Endothelial cell of umbilical vein (primary cell): ENCODE measurements around the gene RIOK3. TPM values are rescaled to one million over a fixed set of nuclear protein-coding genes. Genes with fewer than 3 reads are reported as not detected.

Source experiments
- BruUV-seq: library from RNA; stranded (reverse); fragments of 400-500 nt; replicated peaks from 2 replicates; lab custom pipeline; 2021; lab: Mats Ljungman, UMichigan
- CTCF ChIA-PET: fragments of 300-600, 350-600 bp; sonication (Branson Sonifier 250); formaldehyde crosslinking; loops from one replicate; lab custom pipeline; 2021; ENCODE audit warnings: antibody characterized with exemption, inconsistent platforms; lab: Charles Lee
- POLR2A ChIA-PET: fragments of 300-600, 350-600 bp; sonication (Branson Sonifier 250); formaldehyde crosslinking; loops from one replicate; lab custom pipeline; 2021; ENCODE audit warnings: antibody characterized with exemption, inconsistent platforms; lab: Charles Lee
- DNase-seq: peaks from one replicate; pipeline ENCODE4 v3.0.0-alpha.2; 2011; ENCODE audit warnings: low read depth, low spot score
- FAIRE-seq: peaks from 2 replicates; lab custom pipeline; 2011; peaks lifted over from hg19 to GRCh38; lab: Jason Lieb, UNC
- H2AFZ ChIP-seq: 2 replicates; pipeline ENCODE4 v1.6.0; 2012; ENCODE audit warnings: low read depth, low read length, control low read depth, inconsistent platforms
- H3K27ac ChIP-seq: 2 replicates; pipeline ENCODE4 v1.5.1; 2011; ENCODE audit warnings: low read depth, mild to moderate bottlenecking, control low read depth, low read length, moderate library complexity; ENCODE audit not compliant: insufficient read depth
- H3K27me3 ChIP-seq, 2 experiments: 2 replicates each; pipeline versions ENCODE4 v1.6.0 to v1.6.1; 2011; ENCODE audit warnings: low read length in 2 of 2, mixed read lengths in 1 of 2; ENCODE audit not compliant: control insufficient read depth in 2 of 2, insufficient read depth in 2 of 2
- H3K36me3 ChIP-seq, 2 experiments: 2 replicates in 1 of 2; 3 replicates in 1 of 2; pipeline ENCODE4 v1.5.1; 2011; ENCODE audit warnings: low read length in 2 of 2, mild to moderate bottlenecking in 1 of 2, moderate library complexity in 1 of 2; ENCODE audit not compliant: control insufficient read depth in 2 of 2, insufficient read depth in 2 of 2; ENCODE audit errors: extremely low read depth in 1 of 2
- H3K4me1 ChIP-seq: 3 replicates; pipeline ENCODE4 v1.5.1; 2011; ENCODE audit warnings: mild to moderate bottlenecking, low read length; ENCODE audit not compliant: control insufficient read depth, insufficient read depth; ENCODE audit errors: extremely low read depth
- H3K4me2 ChIP-seq: 2 replicates; pipeline ENCODE4 v1.6.1; 2011; ENCODE audit warnings: low read length, control low read depth, mixed read lengths; ENCODE audit not compliant: insufficient read depth
- H3K4me3 ChIP-seq, 3 experiments: fragments of 200-600 bp in 1 of 3; sonication (generic), shearing (Covaris generic) in 1 of 3; replicated peaks in 1 of 3; 2 replicates each; pipeline ENCODE4 v1.5.1; 2011 to 2016; ENCODE audit warnings: control low read depth in 3 of 3, low read length in 3 of 3, mild to moderate bottlenecking in 2 of 3, inconsistent platforms in 1 of 3, low read depth in 1 of 3, moderate library complexity in 1 of 3; ENCODE audit not compliant: insufficient read depth in 1 of 3
- H3K79me2 ChIP-seq: 2 replicates; pipeline ENCODE4 v1.6.0; 2012; ENCODE audit warnings: low read length, inconsistent platforms; ENCODE audit not compliant: control insufficient read depth, insufficient read depth
- H3K9ac ChIP-seq: replicated peaks from 2 replicates; pipeline ENCODE3; 2011; ENCODE audit warnings: low read length, control low read depth; ENCODE audit not compliant: insufficient read depth; ENCODE audit errors: extremely low read depth
- H3K9me1 ChIP-seq: replicated peaks from 3 replicates; pipeline ENCODE4 v1.6.0; 2011; ENCODE audit warnings: mild to moderate bottlenecking, low read length; ENCODE audit not compliant: control insufficient read depth, insufficient read depth; ENCODE audit errors: extremely low read depth
- H3K9me3 ChIP-seq: replicated peaks from 2 replicates; pipeline ENCODE4 v1.5.1; 2012; ENCODE audit warnings: low read length, inconsistent platforms; ENCODE audit not compliant: control insufficient read depth, insufficient read depth
- H4K20me1 ChIP-seq: replicated peaks from 2 replicates; pipeline ENCODE3; 2011; ENCODE audit warnings: mild to moderate bottlenecking, low read length; ENCODE audit not compliant: control insufficient read depth, insufficient read depth; ENCODE audit errors: extremely low read depth
- EZH2 ChIP-seq: IDR thresholded peaks from 2 replicates; pipeline ENCODE4 v1.6.1; 2012; ENCODE audit warnings: borderline replicate concordance, low read depth, mild to moderate bottlenecking, moderate library complexity, low read length, inconsistent platforms; ENCODE audit not compliant: severe bottlenecking
- GATA2 ChIP-seq: IDR thresholded peaks from 2 replicates; pipeline ENCODE4 v1.7.0; 2011; ENCODE audit warnings: low read depth, mild to moderate bottlenecking, moderate library complexity, mixed read lengths, low read length; ENCODE audit not compliant: insufficient read length, insufficient read depth
- JUN ChIP-seq: IDR thresholded peaks from 2 replicates; pipeline ENCODE4 v1.6.1; 2011; ENCODE audit warnings: borderline replicate concordance, low read depth; ENCODE audit not compliant: insufficient read length, insufficient read depth
- MAX ChIP-seq: IDR thresholded peaks from 2 replicates; pipeline ENCODE4 v1.6.1; 2011; ENCODE audit not compliant: insufficient read depth, insufficient read length
- MYC ChIP-seq: IDR thresholded peaks from one replicate; pipeline ENCODE4 v1.6.1; 2011; ENCODE audit warnings: mild to moderate bottlenecking, low read depth, low read length
- POLR2A ChIP-seq: IDR thresholded peaks from 2 replicates; pipeline ENCODE4 v1.6.1; 2012; ENCODE audit warnings: low read depth, mild to moderate bottlenecking, control low read depth, low read length
- POLR2AphosphoS5 ChIP-seq: IDR thresholded peaks from 2 replicates; pipeline ENCODE4 v1.6.1; 2012; ENCODE audit warnings: low read depth, mild to moderate bottlenecking, control low read depth, low read length, moderate library complexity; ENCODE audit not compliant: insufficient read depth
- dilution Hi-C: fragments of 300-500 bp; cut with MboI; formaldehyde crosslinking; loops from one replicate; pipeline ENCODE4 v1.15.0; 2019; ENCODE audit warnings: low sequenced_read_pairs; ENCODE audit not compliant: extremely low pct_ligation_motif_present
- intact Hi-C: fragments of 100-400 bp; cut with micrococcal nuclease; formaldehyde crosslinking; loops from one replicate; pipeline ENCODE4 v1.10.0; 2022
- polyA plus RNA-seq, 4 experiments: library from polyadenylated mRNA; depleted of rRNA in 3 of 4; stranded (reverse) in 3 of 4; unstranded in 1 of 4; fragments of >200 nt; gene quantifications; 2 replicates each; pipeline versions ENCODE4 v1.2.1 to v1.2.3, GENCODE V29; 2011 to 2012; ENCODE audit warnings: missing spikeins in 1 of 4
- total RNA-seq: library from RNA; stranded (reverse); gene quantifications from 2 replicates; pipeline ENCODE4 v1.2.3, GENCODE V29; 2021

The RIOK3 gene
- total and polyA plus RNA-seq, 2 donors (not counting 3 experiments of a cell fraction or from before 2014, with no cell fraction given) = 14.8 to 50.7 TPM

GRCh38 chr18:23459530-23459921 is 6.4 kb downstream of the RIOK3 start:
- Histone ChIP-seq H4K20me1 (peaks cover 13% of the 10 kb centered on the region), H3K9ac (no peak overlapping the region), H3K79me2 (peaks cover 76% of the 10 kb centered on the region), H3K27ac (no peak overlapping the region), H3K27me3 (no peaks in the 10 kb centered on the region), H3K4me2 (no peak overlapping the region), H3K9me3 (no peaks in the 10 kb centered on the region), H2AFZ (no peak overlapping the region), H3K9me1 (no peaks in the 10 kb centered on the region), H3K4me1 (peaks cover 8% of the 10 kb centered on the region), H3K36me3 (peaks cover 9 to 10% of the 10 kb centered on the region in 2 experiments), H3K4me3 (no peak overlapping the region)
- ChIA-PET CTCF (interaction anchor here (1.9 kb wide), 1 partner anchor 428 kb away, joined by 5 read pairs; no protein-coding TSS in a partner anchor), POLR2A (no interaction called here)
- intact Hi-C loops (loop anchor here (5.0 kb wide), 1 partner anchor 527 kb away; the partner anchor contains the start of gene RBBP8), dilution Hi-C loops (no loop called here)
- TF ChIP-seq MYC (no peak), JUN (no peak), POLR2A (no peak), POLR2AphosphoS5 (no peak), MAX (no peak), GATA2 (no peak), EZH2 (no peak)
- BruUV-seq = no TSS peak
- FAIRE-seq (no peak), DNase-seq (no peak)
